Inferior parietal cortex (tissue), 1 donor: ENCODE data around the gene PLCD1.
"Not testable (repeated sequence)": the region's sequence is repeated elsewhere in the genome, so short reads cannot be mapped to it uniquely, and the experiment has no call there.

Experiments used
- DNase-seq: peaks from one replicate; pipeline ENCODE4 v3.0.0-alpha.2; 2016; ENCODE audit errors: extremely low spot score

Gene PLCD1

GRCh38 chr3:38036906-38037305 lies 7.5 kb upstream of the PLCD1 start:
- DNase-seq = no peak

DNA sequence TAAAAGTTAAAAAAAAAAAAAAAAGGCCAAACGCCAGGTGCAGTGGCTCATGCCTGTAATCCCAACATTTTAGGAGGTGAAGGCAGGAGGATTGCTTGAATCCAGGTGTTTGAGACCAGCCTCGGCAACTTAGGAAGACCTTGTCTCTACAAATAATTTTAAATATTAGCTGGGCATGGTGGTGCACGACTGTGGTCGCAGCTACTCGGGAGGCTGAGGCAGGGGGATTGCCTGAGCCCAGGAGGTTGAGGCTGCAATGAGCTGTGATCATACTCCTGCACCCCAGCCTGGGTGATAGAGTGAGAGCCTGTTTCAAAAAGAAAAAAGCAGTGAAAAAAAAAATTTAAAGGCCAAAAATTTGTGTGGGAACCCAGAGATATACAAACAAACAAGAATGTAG lies 6.8 kb upstream of the PLCD1 start:
- no peak for DNase-seq

- not testable (repeated sequence) for DNase-seq
Observed at GRCh38 chr3:38034335-38034734, 4.9 kb upstream of the PLCD1 start.

GRCh38 chr3:38033586-38033985 lies 4.1 kb upstream of the PLCD1 start:
- DNase-seq = not testable (repeated sequence)

GRCh38 chr3:38032328-38032865 lies 3.0 kb upstream of the PLCD1 start:
- DNase-seq = no peak

- no peak for DNase-seq
Observed at GRCh38 chr3:38031022-38031994, 1.9 kb upstream of the PLCD1 start.

DNA sequence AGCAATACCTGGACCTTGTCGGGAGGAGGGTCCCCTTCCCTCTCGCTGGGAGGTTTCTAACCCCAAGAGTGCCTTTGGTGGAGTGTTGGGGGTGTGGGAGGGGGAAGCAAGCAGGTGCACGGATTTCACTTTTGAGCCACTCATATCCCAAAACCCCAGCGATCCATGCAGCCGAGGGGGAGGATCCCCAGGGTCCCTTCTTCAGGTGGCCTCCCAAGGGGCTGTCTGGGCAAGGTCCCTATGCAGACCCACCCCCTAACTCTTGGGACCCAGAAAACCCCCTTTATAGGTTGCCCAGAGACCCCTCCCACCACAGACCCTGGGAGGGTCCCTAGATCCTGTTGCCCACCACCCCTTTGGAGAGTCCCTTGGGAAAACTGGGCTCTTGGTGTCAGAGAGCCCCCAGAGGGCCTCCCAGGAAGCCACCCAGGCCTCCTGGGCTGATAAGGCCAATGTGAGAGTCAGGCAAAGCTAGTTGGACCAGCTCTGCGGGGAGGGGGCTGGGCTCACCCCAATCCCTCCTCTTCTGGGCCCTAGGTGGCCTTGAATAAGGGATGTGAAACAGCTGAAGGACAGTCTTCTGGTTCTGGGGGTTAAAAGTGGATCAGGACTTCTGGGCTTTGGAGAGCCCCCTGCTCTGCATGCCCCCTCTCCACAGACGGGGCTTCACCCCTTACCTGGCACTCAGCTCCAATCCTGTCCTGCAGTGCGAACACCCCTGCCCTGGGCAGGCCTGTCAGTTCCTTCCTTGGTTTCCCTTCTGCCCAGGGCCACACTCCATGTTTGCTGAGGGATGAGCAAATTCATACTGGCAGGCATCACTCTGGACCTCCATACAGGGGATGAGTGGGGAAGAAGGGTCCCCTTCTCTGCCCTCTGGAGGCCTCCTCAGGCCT lies 932 bp upstream of the PLCD1 start:
- no peak for DNase-seq

- no peak for DNase-seq
Observed at GRCh38 chr3:38028621-38029361, 651 bp downstream of the PLCD1 start.

- DNase-seq = no peak
Observed at GRCh38 chr3:38027466-38028465, 1.7 kb downstream of the PLCD1 start.

- DNase-seq = no peak
Observed at GRCh38 chr3:38026856-38027255, 2.6 kb downstream of the PLCD1 start.

DNA sequence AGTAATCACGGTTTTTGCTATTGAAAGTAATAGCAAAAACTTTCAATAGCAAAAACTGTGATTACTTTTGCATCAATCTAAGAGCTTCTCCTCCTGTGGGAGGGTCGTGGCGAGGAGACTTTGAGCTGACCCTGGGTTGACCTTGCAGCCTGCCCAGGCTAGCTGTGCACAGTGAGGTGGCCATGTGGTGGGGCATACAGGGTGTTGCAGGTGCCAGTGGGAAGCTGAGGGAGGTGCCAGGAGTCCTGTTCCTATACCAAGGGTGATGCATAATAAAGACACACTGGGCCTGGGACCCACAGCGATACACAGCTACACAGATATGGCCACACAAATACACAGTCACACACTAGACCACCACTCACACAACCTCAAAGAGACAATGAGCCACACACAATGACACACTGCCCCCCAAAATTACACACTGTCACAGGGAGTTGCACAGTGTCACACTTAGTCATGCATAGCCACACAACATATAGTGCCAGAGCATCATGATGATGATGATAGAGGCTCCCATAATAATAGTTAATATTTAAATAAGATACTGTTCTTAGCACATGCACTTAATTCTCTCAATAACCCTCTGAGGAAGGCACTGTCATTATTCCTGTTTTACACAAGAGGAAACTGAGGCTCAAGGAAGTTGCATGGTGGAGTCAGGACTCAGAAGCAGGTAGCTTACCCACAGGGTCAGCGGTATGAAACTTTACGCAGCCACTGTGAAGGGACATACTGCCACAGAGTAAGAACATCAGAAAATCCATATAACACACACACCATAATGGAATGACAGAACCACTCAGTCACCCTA lies 6.3 kb downstream of the PLCD1 start:
- DNase-seq = no peak

DNA sequence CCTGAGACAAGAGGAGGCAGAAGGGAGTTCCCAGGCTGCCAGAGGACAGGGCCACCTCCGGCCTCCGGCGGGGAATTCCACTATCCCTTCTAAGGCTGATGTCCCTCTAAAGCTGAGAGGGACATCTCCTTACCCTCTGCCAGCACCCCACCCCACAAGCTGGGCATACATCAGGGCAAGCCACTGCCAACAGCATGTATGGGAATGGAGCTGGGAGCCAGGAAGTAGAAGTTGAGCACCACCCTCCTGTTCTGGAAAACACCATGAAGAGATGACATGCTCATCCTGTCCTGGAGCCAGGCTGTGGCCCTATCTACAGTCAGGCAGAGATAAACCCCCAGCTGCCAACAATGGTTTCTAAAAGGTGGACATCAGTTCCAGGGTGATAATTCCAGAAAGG lies 7.1 kb downstream of the PLCD1 start:
- DNase-seq = no peak

DNA sequence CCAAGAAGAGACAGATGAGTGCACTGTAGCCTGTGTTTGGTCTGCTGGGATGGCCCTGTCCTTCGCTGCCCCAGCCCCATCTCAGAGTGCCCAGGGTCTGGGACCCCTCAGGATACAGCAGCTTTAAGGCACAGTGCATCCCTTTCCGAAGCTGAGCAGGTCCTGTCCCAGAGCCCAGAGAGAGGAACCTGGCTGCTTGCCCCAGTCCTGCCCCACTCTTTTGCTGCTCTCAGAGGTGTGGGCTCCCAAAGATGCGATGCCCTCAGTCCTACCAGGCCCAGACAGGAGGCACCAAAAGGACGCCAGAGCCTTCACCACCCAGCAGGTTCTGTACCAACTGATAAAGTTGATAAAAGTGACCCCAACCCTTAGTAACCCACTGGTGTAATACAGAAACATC lies 8.2 kb downstream of the PLCD1 start:
- DNase-seq = no peak

GRCh38 chr3:38020342-38020726 lies 9.1 kb downstream of the PLCD1 start:
- no peak for DNase-seq

DNA sequence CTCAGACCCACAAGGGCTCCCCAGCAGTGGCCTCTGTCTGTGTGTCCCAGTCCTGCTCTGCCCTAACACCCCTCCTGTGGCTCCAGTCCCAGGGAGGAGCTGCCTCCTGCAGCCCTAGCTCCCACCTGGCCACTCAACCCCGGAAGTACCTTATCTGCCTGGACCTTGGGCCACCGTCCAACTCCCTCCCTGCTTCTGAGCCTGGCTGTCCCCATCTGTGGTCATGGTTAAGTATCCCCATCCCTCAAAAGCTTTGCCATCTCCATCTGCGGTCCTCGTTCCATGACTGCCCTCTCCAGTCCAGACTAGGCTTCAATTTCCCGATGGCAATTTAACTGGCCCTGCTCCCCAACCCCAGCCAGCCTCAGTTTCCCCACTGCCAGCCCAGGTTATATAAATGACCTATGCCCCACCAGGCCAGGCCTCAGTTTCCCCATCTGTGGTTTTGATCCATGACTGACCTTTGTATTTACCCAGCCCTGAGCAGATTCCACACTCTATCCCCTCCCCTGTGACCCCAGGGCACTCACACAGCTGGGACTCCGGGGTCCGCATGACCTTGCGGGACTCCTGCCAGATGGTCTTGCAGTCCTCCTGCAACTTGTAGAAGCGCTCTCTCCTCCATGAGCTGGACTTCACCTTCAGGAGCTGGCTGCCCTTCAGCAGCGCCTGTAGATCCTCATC lies 9.6 kb downstream of the PLCD1 start:
- no peak for DNase-seq

- no peak for DNase-seq
Observed at GRCh38 chr3:38018296-38019266, 10.9 kb downstream of the PLCD1 start.

GRCh38 chr3:38017445-38018295 lies 11.8 kb downstream of the PLCD1 start:
- DNase-seq = no peak
